GM15510 (cell line): ENCODE measurements around the gene MAP7.

Experiments used
- POLR2A ChIP-seq: IDR thresholded peaks from 3 replicates; pipeline ENCODE4 v1.6.1; 2011; ENCODE audit warnings: borderline replicate concordance; ENCODE audit not compliant: insufficient read length; ENCODE audit errors: extremely low read depth

The MAP7 gene

GRCh38 chr6:136566851-136567250 is 16.6 kb upstream of the MAP7 start:
- no peak for TF ChIP-seq POLR2A

- TF ChIP-seq POLR2A = no peak
These were observed 15.8 kb upstream of the MAP7 start for GRCh38 chr6:136566007-136566487.

GRCh38 chr6:136564180-136564579 is 14.0 kb upstream of the MAP7 start:
- TF ChIP-seq POLR2A = no peak

- no peak for TF ChIP-seq POLR2A
These were observed 13.3 kb upstream of the MAP7 start for GRCh38 chr6:136563386-136564152.

- TF ChIP-seq POLR2A = no peak
These were observed 12.0 kb upstream of the MAP7 start for GRCh38 chr6:136562211-136562610.

- no peak for TF ChIP-seq POLR2A
These were observed 3.1 kb upstream of the MAP7 start for GRCh38 chr6:136553166-136553787.

GRCh38 chr6:136552054-136552453 is 1.8 kb upstream of the MAP7 start:
- no peak for TF ChIP-seq POLR2A

GRCh38 chr6:136551103-136551502 is 881 bp upstream of the MAP7 start:
- no peak for TF ChIP-seq POLR2A

GRCh38 chr6:136550045-136550329 is 235 bp downstream of the MAP7 start:
- TF ChIP-seq POLR2A = no peak

GRCh38 chr6:136549300-136550044 is 750 bp downstream of the MAP7 start:
- no peak for TF ChIP-seq POLR2A

GRCh38 chr6:136548582-136549299 is 1.5 kb downstream of the MAP7 start:
- TF ChIP-seq POLR2A = no peak

- no peak for TF ChIP-seq POLR2A
These were observed 2.4 kb downstream of the MAP7 start for GRCh38 chr6:136547871-136548270.

- no peak for TF ChIP-seq POLR2A
These were observed 2.9 kb downstream of the MAP7 start for GRCh38 chr6:136547336-136547735.

- no peak for TF ChIP-seq POLR2A
These were observed 3.9 kb downstream of the MAP7 start for GRCh38 chr6:136546331-136546730.

- no peak for TF ChIP-seq POLR2A
These were observed 5.9 kb downstream of the MAP7 start for GRCh38 chr6:136544326-136544725.

- no peak for TF ChIP-seq POLR2A
These were observed 8.8 kb downstream of the MAP7 start for GRCh38 chr6:136541395-136541794.
